ACC112 (cell line): ENCODE data around the gene C14orf132.

Experiments used
- H2AFZ ChIP-seq: fragments of 200-600 bp; sonication (generic); one replicate; pipeline ENCODE4 v1.6.0; 2017; ENCODE audit warnings: antibody characterized with exemption, low read length; ENCODE audit not compliant: unreplicated experiment
- H3K27ac ChIP-seq: fragments of 200-600 bp; sonication (generic); 2 replicates; pipeline ENCODE4 v1.5.1; 2014; ENCODE audit warnings: low read depth, mild to moderate bottlenecking, antibody characterized with exemption, low read length, moderate library complexity
- H3K27me3 ChIP-seq: fragments of 200-600 bp; sonication (generic); 2 replicates; pipeline ENCODE4 v1.6.1; 2014; ENCODE audit warnings: mild to moderate bottlenecking, antibody characterized with exemption, low read length, moderate library complexity, mixed read lengths; ENCODE audit not compliant: insufficient read depth
- H3K36me3 ChIP-seq: fragments of 200-600 bp; sonication (generic); 2 replicates; pipeline ENCODE4 v1.6.1; 2016; ENCODE audit warnings: mild to moderate bottlenecking, antibody characterized with exemption, low read length, moderate library complexity, mixed read lengths; ENCODE audit not compliant: insufficient read depth
- H3K4me1 ChIP-seq: fragments of 200-600 bp; sonication (generic); one replicate; pipeline ENCODE4 v1.6.1; 2016; ENCODE audit warnings: low read length, mixed read lengths; ENCODE audit not compliant: insufficient read depth, unreplicated experiment, control insufficient read depth
- H3K4me3 ChIP-seq: fragments of 200-600 bp; sonication (generic); 2 replicates; pipeline ENCODE4 v1.5.1; 2014; ENCODE audit warnings: mild to moderate bottlenecking, low read depth, low read length
- H3K79me2 ChIP-seq: fragments of 200-600 bp; sonication (generic); one replicate; pipeline ENCODE4 v1.6.0; 2016; ENCODE audit warnings: low read length; ENCODE audit not compliant: control insufficient read depth, unreplicated experiment, insufficient read depth

Gene C14orf132

DNA sequence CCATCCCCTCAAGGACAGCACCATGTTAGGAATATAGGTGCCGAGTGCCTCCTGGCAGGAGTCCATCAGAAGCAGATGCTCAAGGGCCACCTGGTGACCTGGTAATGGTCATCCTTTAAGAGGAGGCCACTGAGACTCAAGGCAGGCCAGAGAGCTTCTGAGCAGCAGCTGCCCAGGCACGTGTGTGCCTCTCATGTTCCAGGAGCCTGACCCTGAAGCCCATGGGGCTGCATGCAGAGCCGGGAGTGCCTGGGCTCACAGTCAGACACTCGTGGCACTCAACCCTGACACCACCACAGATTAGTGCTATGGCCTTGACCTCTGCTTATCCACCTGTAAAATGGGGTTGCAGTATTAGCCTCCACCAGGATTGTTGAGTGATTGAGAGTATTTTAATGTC lies 45.6 kb downstream of the C14orf132 start:
- Histone ChIP-seq H2AFZ (no peak overlapping the region), H3K79me2 (no peaks in the 10 kb centered on the region), H3K36me3 (no peaks in the 10 kb centered on the region), H3K27me3 (no peaks in the 10 kb centered on the region), H3K4me3 (no peak overlapping the region), H3K4me1 (peaks cover 21% of the 10 kb centered on the region), H3K27ac (no peak overlapping the region)

DNA sequence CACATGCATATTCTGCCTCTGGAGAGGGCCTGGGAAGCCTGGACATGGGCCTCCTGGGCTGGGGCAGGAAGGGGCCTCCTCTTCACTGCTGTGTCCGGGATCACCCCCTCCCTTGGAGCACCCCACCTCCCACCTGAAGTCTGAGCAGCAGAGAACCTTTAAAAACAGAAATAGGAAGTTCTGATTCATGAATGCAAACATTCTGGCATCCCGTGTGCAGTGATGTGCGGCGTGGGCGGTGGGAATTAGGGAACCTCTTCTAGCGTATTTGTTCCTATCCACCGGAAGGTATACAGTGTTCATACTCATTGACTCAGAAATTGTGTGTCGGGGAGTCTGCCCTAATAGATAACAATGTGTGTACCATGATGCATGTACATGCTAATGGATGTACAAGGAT lies 46.2 kb downstream of the C14orf132 start:
- Histone ChIP-seq H3K4me1 (peaks cover 23% of the 10 kb centered on the region), H3K79me2 (no peaks in the 10 kb centered on the region), H3K36me3 (no peaks in the 10 kb centered on the region), H3K27me3 (no peaks in the 10 kb centered on the region), H3K4me3 (no peak overlapping the region), H2AFZ (no peak overlapping the region), H3K27ac (no peak overlapping the region)

DNA sequence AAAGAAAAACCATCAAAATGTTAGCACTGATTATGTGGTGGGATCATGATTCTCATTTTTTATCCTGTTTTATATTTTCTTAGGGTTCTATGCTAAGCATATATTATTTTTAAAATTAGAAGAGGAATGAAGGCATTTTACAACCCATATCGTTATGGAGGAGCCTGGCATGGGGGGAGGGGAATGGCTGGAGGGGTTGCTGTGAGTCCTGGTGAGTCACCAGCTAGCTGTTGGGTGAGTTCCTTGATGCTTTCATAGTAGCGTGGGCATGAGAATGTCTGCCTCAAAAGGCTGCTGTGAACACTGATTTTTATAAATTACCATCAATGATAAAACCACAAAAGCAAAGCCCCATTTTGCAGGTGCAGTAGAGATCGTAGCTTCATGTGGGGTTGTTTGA lies 46.9 kb downstream of the C14orf132 start:
- H3K79me2 ChIP-seq: no peaks in the 10 kb centered on the region
- H2AFZ ChIP-seq: no peak overlapping the region
- H3K27me3 ChIP-seq: no peaks in the 10 kb centered on the region
- peaks cover 30% of the 10 kb centered on the region for H3K4me1 ChIP-seq
- no peak overlapping the region for H3K4me3 ChIP-seq
- H3K27ac ChIP-seq: peak overlapping the region; percentile 44; the same call in 1 of the 2 replicates
- no peaks in the 10 kb centered on the region for H3K36me3 ChIP-seq

DNA sequence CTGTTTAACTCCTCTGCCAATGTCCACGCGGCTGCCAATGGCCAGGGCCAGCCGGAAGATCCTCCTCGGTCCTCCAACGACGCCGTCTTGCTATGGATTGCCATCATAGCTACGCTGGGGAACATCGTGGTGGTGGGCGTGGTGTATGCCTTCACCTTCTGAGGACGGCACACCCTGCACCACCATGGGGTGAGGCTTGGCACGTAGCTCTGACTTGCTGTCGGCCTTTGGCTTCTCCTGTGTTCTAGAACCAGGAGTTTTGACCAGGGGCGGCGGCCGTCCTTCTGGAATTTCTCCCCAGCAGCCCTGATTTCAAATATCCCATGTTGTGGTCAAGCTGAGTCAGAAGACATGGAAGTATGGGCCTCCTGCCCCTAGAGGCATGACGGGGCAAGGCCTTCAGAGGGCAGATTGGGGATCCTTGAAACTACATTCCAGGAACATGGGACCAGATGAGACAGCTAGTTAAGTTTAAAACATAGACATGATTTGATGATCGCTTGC lies 47.5 kb downstream of the C14orf132 start:
- peaks cover 35% of the 10 kb centered on the region for H3K4me1 ChIP-seq
- no peak overlapping the region for H3K4me3 ChIP-seq
- no peaks in the 10 kb centered on the region for H3K36me3 ChIP-seq
- H3K27me3 ChIP-seq: no peaks in the 10 kb centered on the region
- no peaks in the 10 kb centered on the region for H3K79me2 ChIP-seq
- H3K27ac ChIP-seq: peak overlapping the region; percentile 44; the same call in 1 of the 2 replicates
- H2AFZ ChIP-seq: no peak overlapping the region

DNA sequence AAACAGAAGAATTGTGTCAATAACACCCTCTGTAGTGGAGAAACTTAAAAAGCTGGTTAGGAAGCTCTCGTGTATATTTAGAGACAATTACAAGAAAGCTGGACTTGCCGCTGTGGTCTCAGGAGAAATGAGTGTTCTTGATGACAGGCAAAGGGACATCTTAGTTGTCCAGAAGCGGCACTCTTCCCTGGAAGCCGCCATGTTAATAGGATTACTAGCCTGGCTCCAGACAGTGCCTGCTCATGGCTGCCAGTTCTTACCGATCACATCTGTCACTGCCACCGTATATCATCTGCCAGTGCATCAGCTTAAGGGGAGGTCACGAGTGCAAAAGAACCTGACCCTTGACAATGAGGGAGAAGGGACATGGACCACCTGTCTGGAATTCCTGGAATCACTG lies 48.9 kb downstream of the C14orf132 start:
- H3K4me1 ChIP-seq: peaks cover 49% of the 10 kb centered on the region
- no peaks in the 10 kb centered on the region for H3K79me2 ChIP-seq
- H3K4me3 ChIP-seq: no peak overlapping the region
- H3K36me3 ChIP-seq: no peaks in the 10 kb centered on the region
- no peak overlapping the region for H2AFZ ChIP-seq
- no peak overlapping the region for H3K27ac ChIP-seq
- H3K27me3 ChIP-seq: no peaks in the 10 kb centered on the region

DNA sequence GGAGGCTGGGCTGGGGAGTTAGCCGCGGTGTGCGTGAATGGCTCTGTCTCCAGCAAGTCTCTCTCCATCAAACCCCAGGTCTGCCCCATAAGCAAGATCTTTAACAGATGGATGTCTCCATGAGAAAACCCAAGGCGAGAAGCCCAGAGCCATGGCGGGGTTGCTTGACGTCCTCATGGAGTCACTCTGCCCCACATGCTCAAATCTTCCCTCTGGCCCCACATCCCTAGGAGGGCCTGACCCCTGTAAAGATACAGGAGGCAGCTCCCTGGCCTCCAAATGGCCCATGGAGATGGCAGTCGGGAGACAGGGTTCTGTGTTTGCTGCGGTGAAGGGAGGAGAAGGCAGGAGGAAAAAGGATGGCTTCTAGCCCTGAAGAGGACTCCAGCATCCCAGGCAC lies 49.3 kb downstream of the C14orf132 start:
- peaks cover 52% of the 10 kb centered on the region for H3K4me1 ChIP-seq

DNA sequence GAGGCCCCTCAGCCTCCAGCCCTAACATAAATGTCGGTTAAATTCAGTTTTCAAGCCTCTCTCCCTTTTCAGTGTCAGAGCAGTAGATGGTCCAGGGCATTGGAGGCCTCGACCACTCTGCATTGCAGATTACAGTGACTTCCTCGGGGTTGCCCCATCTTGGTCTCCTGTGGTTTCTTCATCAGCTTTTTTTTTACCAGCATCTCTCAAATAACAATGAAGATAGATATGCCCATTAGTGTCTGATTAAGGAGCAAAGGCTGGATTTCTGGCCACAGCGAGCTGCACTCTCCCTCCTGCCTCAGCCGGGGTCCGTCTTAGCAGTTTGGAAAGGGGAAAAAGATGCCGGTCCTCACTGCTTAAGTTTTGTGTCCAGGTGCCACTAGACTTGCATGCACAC lies 49.7 kb downstream of the C14orf132 start:
- Histone ChIP-seq H3K4me1 (peaks cover 52% of the 10 kb centered on the region), H3K27ac (no peak overlapping the region), H3K79me2 (no peaks in the 10 kb centered on the region), H3K4me3 (no peak overlapping the region), H3K27me3 (no peaks in the 10 kb centered on the region), H3K36me3 (no peaks in the 10 kb centered on the region), H2AFZ (no peak overlapping the region)

More for the DNA sequence above, 49.3 kb downstream of the C14orf132 start:
- no peaks in the 10 kb centered on the region for H3K27me3 ChIP-seq
- H3K36me3 ChIP-seq: no peaks in the 10 kb centered on the region
- no peak overlapping the region for H3K4me3 ChIP-seq
- H3K79me2 ChIP-seq: no peaks in the 10 kb centered on the region
- no peak overlapping the region for H2AFZ ChIP-seq
- no peak overlapping the region for H3K27ac ChIP-seq

DNA sequence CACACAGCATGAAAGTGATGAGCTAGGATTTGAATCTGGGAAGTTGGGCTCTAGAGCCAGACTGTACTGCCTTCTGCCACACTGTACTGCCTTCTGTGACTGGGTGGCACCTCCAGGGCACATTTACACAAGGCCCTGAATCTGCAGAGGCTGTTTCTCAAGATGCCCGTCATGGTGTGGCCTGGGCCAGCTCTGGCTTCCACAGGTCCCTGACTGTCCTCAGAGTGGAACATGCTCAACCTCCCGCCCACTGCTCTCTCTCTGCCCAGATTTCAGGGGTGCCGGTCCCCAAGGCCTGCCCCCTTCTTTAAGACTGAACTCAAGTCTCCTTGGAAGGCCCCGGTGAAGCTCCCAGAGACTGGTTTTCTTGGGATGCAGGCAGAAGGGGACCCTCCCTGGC lies 50.2 kb downstream of the C14orf132 start:
- H3K4me1 ChIP-seq: peaks cover 52% of the 10 kb centered on the region
- H2AFZ ChIP-seq: no peak overlapping the region
- no peak overlapping the region for H3K4me3 ChIP-seq
- no peak overlapping the region for H3K27ac ChIP-seq
- no peaks in the 10 kb centered on the region for H3K79me2 ChIP-seq
- no peaks in the 10 kb centered on the region for H3K36me3 ChIP-seq
- H3K27me3 ChIP-seq: no peaks in the 10 kb centered on the region

DNA sequence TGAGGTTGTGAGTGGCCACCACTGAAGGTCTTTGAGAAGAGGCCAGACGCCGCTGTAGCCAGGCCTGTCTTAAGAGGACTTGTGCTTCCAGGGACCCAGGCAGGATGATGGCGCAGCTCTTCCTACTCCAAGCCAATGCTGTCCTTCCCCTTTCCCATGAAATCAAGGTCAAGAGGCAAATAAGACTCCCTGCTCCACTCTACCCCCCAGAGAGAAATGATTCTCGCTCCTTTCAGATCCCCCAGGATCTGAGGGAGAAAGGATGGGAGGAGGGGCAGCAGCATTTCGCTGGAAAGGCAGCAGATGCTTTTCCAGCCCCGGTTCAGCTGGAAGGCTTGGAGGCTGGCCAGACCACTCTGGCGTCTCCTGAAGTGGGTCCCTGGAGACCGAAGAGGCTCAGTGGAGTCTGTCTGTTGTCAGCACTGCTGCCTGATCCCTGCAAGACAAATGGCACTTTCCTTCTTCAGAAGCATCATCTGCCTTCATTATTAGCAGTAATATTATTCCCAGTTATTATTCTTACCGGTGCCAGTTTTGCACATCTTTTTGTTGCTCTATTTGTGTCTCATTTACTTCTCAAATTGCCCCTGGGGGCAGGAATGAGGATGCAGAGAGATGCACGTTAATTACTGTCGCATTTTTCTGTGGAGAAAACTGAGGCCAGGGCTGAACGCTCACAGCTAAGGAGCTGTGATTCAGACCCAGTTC lies 51.4 kb downstream of the C14orf132 start:
- H3K4me3 ChIP-seq: no peak overlapping the region
- H3K79me2 ChIP-seq: no peaks in the 10 kb centered on the region
- no peak overlapping the region; the same call in 1 of the 2 replicates for H3K27ac ChIP-seq
- no peaks in the 10 kb centered on the region for H3K27me3 ChIP-seq
- H3K36me3 ChIP-seq: no peaks in the 10 kb centered on the region
- peaks cover 52% of the 10 kb centered on the region for H3K4me1 ChIP-seq
- no peak overlapping the region for H2AFZ ChIP-seq

DNA sequence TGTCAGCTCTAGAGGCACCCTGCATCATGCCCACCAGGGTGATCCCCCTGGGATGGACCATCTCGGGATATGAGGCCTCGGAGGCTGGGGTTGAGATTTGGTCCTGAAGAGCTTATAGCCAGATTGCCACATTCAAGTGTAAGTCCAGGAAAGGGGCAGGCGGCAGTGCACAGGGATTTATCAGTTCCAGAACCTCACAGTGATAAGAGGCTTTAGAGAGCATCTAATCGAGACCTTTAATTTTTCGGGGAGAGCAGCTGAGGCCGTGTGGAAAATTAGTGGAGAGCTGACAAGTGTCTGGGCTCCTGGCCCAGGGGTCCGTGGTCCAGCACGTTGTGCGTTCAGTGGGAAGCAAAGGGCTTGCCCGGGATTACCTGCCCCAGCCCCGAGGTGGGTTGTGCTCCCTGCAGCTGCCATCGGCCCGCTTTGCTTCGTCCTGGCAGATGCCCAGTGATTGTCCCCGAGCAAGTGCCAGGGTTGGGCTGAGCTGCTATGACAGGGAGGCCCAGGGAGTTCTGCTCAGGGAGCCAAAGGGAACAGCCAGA lies 52.1 kb downstream of the C14orf132 start:
- Histone ChIP-seq H3K27ac (peak overlapping the region; percentile 28; the same call in 1 of the 2 replicates), H3K4me1 (peaks cover 52% of the 10 kb centered on the region), H3K4me3 (no peak overlapping the region), H3K27me3 (no peaks in the 10 kb centered on the region), H3K79me2 (no peaks in the 10 kb centered on the region), H2AFZ (no peak overlapping the region), H3K36me3 (no peaks in the 10 kb centered on the region)

DNA sequence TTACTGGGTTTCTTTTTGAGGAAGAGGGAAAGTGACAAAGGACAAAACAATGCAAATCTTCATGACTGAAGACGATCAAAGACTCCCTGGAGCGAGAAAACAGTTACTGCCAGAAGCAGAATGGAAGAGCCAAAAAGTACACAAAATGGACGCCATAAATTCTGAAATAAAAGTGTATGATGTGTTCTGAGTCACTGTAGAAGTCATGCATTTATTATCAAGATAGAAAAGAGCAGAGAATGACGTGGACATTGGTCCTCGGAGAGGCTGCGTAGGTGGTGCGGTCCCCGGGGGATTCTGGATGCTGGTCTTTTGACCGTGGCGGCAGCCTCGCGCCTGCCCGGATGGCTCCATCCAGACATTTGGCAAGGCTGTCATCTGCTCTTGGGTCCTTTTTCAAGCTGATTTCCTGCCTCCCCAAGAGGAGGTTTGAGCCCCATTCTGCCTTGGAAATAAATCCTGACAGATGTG lies 52.8 kb downstream of the C14orf132 start:
- Histone ChIP-seq H3K79me2 (no peaks in the 10 kb centered on the region), H3K27ac (peak overlapping the region; percentile 80), H3K4me3 (no peak overlapping the region), H3K4me1 (peaks cover 48% of the 10 kb centered on the region), H3K27me3 (no peaks in the 10 kb centered on the region), H2AFZ (peak overlapping the region; percentile 54), H3K36me3 (no peaks in the 10 kb centered on the region)
